Embryonic facial prominence (tissue), 1 donor: Measurements from ENCODE around the gene DLG1.
"Not testable (repeated sequence)": the region's sequence is repeated elsewhere in the genome, so short reads cannot be mapped to it uniquely, and the experiment has no call there.

Source experiments
- DNase-seq: peaks from one replicate; pipeline ENCODE4 v3.0.0-alpha.2; 2016; ENCODE audit errors: extremely low spot score

Gene DLG1

GRCh38 chr3:197211698-197212097 is 86.7 kb downstream of the DLG1 start:
- not testable (repeated sequence) for DNase-seq

DNA sequence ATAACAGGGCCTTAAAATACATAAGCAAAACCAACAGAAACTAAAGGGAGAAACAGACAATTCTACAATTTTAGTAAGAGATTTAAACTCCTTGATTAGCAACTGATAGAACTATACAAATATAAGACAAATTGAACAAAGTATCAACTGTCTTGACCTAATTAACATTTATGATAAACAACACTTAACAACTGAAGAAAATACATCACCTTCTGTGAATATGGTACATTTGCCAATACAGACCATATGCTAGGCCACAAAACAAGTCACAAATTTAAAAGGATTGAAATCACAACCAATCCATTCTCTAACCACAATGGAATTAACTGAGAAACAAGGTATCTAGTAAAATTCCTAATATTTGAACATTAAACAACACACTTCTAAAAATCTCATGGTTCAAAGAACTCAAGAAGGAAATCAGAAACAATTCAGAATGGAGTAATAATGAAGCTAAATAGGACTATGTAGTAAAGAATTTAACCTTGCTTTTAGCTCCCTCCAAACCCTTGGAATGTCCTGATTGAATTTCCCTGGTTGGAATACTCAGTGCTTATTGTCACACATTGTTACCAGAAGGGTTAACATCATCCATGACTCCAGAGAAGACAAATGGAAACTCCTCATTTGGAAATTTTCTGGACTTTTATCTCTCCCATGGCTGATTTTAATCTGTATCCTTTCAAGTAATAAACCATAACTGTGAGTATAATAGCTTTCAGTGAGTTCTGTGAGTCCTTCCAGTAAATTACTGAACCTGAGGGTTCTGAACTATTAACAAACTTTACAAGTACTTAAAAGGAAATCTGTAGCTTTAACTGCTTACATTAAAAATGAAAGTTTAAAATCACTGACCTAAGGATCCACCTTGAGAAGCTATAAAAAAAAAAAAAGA is 88.8 kb downstream of the DLG1 start:
- no peak for DNase-seq

- DNase-seq = no peak
These were observed 91.5 kb downstream of the DLG1 start for GRCh38 chr3:197206913-197207312.

DNA sequence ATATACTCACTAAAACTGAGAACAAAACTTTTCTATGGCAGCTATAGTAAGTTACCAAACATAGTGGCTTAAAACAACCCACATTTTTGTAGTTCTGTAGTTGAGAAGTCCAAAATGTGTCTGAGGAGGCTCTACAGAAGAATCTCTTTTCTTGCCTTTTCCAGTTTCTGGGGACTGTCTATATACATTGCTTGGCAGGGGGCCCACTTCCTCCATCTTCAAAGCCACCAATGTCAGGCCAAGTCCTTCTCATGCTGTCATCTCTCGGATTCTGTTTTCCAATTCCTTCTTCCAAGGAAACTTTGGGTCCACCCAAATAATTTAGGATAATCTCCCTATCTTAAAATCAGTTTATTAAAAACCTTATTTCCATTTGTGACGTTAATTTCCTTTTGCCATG is 92.7 kb downstream of the DLG1 start:
- DNase-seq = no peak

DNA sequence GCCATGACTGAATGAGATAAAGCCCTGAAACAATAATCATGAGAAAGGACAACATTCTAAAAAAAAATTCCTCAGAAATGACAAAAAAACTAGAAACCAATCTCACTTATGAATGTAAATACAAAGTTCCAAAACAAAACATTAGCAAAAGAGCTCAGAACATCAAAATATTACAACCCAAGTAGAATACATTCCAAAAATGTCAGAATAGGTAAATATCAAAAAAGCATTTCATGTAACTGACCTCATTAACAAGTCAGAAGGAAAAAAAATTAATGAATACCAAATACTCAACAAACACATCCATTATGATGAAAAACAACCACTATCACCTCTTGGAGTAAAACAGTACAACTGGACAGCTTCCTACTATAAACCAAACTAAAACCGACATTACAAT is 93.1 kb downstream of the DLG1 start:
- no peak for DNase-seq

- no peak for DNase-seq
These were observed 93.7 kb downstream of the DLG1 start for GRCh38 chr3:197204736-197205135.

DNA sequence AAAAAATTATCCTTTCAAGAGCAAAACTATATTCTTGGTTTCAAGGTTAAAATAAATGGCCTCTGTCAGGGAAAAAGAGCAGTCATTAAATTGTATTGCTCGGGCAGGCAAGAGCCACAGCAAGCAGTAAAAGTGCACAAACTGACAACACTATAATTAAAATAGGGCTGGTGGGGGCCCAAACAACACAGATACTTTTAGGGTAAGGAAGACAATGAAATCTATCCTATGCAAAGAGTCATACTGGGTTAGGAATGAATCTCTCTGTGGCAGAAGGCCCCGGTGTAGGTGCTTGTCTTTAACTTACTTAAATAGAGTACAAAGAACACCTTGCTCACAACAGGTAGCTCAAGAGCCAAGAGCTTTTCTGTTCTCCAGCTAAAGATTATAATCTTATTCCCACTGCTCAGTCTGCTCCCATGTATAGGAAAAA is 94.7 kb downstream of the DLG1 start:
- no peak for DNase-seq

- no peak for DNase-seq
These were observed 95.7 kb downstream of the DLG1 start for GRCh38 chr3:197202694-197203093.

- DNase-seq = no peak
These were observed 96.5 kb downstream of the DLG1 start for GRCh38 chr3:197201791-197202452.

DNA sequence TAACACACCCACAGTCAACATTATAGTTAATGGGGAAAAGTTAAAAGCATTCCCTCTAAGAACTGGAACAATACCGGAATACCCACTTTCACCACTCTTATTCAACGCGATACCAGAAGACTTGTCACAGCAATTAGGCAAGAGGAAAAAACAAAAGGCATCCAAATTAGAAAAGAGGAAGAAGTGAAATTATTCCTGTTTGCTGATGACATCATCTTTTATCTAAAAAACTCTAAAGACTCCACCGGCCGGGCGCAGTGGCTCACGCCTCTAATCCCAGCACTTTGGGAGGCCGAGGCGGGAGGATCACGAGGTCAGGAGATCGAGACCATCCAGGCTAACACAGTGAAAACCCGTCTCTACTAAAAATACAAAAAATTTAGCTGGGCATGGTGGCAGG is 97.6 kb downstream of the DLG1 start:
- not testable (repeated sequence) for DNase-seq

- no peak for DNase-seq
These were observed 101.1 kb downstream of the DLG1 start for GRCh38 chr3:197197334-197197733.

GRCh38 chr3:197196192-197196591 is 102.2 kb downstream of the DLG1 start:
- DNase-seq = no peak

- no peak for DNase-seq
These were observed 103.1 kb downstream of the DLG1 start for GRCh38 chr3:197195326-197195725.

DNA sequence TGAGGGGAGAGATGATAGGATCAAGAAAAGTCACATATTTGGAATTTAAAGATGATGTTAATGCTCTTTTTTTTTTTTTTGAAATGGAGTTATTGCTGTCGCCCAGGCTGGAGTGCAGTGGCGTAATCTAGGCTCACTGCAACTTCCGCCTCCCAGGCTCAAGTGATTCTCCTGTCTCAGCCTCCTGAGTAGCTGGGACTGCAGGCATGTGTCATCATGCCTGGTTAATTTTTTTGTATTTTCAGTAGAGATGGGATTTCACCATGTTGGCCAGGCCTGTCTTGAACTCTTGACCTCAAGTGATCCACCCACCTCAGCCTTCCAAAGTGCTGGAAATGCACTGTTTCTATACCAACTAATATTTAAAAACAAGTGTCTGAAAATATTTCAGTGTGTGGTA is 104.7 kb downstream of the DLG1 start:
- DNase-seq = not testable (repeated sequence)

GRCh38 chr3:197191897-197192296 is 106.5 kb downstream of the DLG1 start:
- no peak for DNase-seq

DNA sequence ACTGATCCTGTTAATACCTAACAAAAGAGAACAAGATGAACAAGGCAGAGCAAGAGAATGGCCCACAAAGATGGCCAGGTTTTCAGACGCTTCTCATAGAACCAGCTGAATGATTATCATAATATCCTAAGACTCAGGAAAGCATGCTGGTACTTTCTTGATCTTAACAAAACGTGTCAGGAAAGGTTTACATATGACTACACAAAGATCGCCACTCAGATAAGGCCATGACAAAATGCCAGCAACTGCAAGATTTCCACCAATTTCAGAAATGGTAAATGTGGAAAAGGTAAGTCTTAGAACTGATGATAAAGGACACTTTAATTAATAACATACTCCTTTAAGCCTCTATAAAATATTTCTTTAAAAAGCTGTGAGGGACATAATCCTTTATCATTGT is 108.8 kb downstream of the DLG1 start:
- no peak for DNase-seq

DNA sequence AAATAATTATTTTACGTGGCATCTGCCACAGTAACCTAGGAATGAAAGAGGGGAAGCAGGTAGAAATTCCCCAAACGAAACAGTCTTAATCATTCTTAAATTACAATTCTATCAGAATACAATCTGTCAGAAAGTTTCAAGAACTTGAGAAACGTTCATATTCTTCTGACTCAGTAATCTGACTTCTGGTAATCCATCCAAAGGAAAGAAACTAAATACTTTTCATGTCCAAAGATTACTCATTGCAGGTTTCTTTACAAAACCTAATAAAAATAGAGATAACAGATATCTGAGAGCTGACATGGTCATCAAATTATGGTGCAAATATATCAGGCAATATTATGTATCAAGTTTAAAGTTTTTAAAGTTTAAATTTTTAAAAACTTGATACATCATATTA is 109.4 kb downstream of the DLG1 start:
- DNase-seq = no peak

GRCh38 chr3:197186887-197187588 is 111.4 kb downstream of the DLG1 start:
- DNase-seq = no peak

DNA sequence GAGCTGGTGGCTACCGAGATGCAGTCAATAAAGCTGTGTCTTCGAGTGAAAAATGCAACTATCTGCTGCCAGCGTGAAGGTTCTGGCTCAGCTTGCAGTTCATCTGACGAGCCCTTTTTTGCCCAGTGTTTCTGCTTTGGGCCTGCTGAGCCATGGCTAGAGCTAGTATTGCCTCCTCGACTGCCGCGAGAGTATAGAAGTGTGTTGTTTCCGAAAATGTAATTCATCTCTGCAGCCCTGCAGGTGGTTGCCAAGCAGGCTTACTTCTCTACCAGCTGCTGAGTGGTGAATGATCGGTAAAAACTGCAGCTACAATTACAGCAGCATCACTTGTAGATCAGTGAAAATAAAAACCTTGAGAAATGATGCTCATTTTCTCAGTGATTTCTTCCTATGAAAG is 114.8 kb downstream of the DLG1 start:
- no peak for DNase-seq

DNA sequence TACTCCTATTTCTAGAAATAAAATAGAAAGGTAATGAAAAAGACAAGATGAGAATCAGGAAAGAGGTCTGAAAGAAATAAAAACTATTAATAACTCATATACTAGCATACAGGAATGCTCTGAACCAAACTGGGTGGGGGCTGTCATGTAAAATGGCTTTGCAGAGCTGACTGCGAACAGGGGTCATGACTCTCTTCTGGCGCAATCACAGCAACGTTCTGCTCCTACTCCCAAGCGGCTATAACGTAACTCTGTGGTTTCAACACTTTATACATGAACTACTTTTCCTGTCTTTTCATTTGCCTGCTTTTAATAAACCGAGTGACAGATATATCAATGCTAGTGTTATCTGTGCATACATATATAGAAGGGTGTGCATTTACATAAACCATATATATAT is 116.7 kb downstream of the DLG1 start:
- DNase-seq = no peak

- DNase-seq = no peak
These were observed 119.4 kb downstream of the DLG1 start for GRCh38 chr3:197178998-197179397.

DNA sequence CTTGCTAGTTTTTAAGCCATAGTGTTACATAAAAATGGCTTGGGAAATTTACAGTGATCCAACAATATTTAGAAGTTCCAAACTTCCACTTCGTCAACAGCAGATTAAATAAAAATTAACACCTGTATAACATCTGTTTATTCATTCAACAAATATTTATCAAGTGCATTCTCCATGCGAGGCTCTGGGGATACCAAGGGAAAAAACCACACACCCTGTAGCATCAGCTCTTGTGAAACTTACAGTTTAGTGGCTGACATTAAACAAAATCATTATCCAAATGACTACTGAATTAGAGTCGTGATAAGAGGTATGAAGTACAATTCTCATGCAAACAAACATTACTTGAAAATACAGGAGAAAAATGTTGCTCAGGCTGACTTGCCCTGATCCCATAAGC is 122.9 kb downstream of the DLG1 start:
- no peak for DNase-seq

DNA sequence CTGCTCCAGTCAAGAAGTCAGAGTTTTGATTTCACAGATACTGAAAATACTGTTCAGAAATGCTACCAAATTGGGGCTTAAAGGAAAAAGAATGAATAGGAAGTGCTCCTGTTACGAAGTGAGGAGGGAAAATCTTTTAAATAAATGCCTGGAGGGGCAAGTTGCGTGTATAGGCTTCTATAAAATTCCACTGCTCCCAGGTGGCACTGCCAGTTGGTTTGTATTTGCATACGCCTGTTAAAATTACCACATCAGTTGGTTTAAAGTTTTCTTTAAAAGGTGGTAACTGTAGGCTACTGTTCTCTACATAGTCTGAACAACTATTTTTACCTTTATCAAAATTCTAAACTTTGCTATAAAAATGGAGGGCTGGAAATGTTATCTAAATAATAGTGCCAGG is 123.5 kb downstream of the DLG1 start:
- DNase-seq = no peak
